GM12878 (cell line): ENCODE measurements around the gene WDFY4.

ENCODE experiments used
- EP300 ChIP-seq, 2 experiments: fragments of 150-350 bp in 1 of 2; IDR thresholded peaks; 2 replicates each; pipeline ENCODE4 v1.6.1; 2011 to 2012; ENCODE audit warnings: low read depth in 2 of 2, low read length in 2 of 2, borderline replicate concordance in 1 of 2, improper control_type of control experiment in 1 of 2, inconsistent platforms in 1 of 2; ENCODE audit not compliant: control insufficient read depth in 1 of 2
- MAX ChIP-seq: IDR thresholded peaks from 2 replicates; pipeline ENCODE4 v1.6.1; 2012; ENCODE audit warnings: low read depth, low read length, improper control_type of control experiment
- MYC ChIP-seq: IDR thresholded peaks from 2 replicates; pipeline ENCODE4 v1.6.1; 2011; ENCODE audit warnings: mild to moderate bottlenecking, low read length, moderate library complexity, inconsistent platforms; ENCODE audit not compliant: insufficient read depth, insufficient replicate concordance, insufficient read length, severe bottlenecking
- NFIC ChIP-seq: IDR thresholded peaks from 2 replicates; pipeline ENCODE4 v1.6.1; 2012; ENCODE audit warnings: low read depth, mild to moderate bottlenecking, inconsistent platforms, low read length, moderate library complexity
- NFYB ChIP-seq: IDR thresholded peaks from 2 replicates; pipeline ENCODE4 v1.6.1; 2011; ENCODE audit warnings: low read depth, mild to moderate bottlenecking, low read length, improper control_type of control experiment, moderate library complexity; ENCODE audit not compliant: insufficient read depth
- RFX5 ChIP-seq: IDR thresholded peaks from 2 replicates; pipeline ENCODE4 v1.6.1; 2011; ENCODE audit warnings: low read depth, low read length, improper control_type of control experiment
- TAF1 ChIP-seq: IDR thresholded peaks from 2 replicates; pipeline ENCODE4 v1.6.1; 2011; ENCODE audit warnings: mild to moderate bottlenecking, low read depth, low read length, borderline replicate concordance
- USF2 ChIP-seq: IDR thresholded peaks from 2 replicates; pipeline ENCODE4 v1.6.1; 2011; ENCODE audit warnings: low read depth, low read length, improper control_type of control experiment, borderline replicate concordance

GRCh38 chr10:48948470-48949037 is 263.9 kb downstream of the WDFY4 start:
- TF ChIP-seq MYC = no peak
- TF ChIP-seq NFYB = no peak
- TF ChIP-seq USF2 = no peak
- no peak for TF ChIP-seq NFIC
- TF ChIP-seq RFX5 = no peak
- no peak for TF ChIP-seq TAF1
- no peak for TF ChIP-seq MAX
- no peak for TF ChIP-seq EP300 (IDR thresholded peaks at IDR 0.05; ENCODE audit: borderline replicate concordance in 1 of 2, control insufficient read depth in 1 of 2, low read depth in 2 of 2, low read length in 2 of 2)
